GM12878 (cell line): Measurements from ENCODE around the gene AGBL5. TPM values are rescaled to one million over a fixed set of nuclear protein-coding genes. Genes with fewer than 3 reads are reported as not detected.

ENCODE experiments used
- ATAC-seq: fragments of 200-7000 bp; cut with Tn5 transposase; 3 replicates; pipeline ENCODE4 v1.9.1; 2020; ENCODE audit warnings: mild to moderate bottlenecking, moderate library complexity
- BruUV-seq: library from RNA; stranded (reverse); fragments of 400-500 nt; replicated peaks from 2 replicates; lab custom pipeline; 2021; lab: Mats Ljungman, UMichigan
- CTCF ChIA-PET: fragments of 300-600 bp; sonication (Branson Sonifier 250); formaldehyde crosslinking; extraction: SDS; loops from one replicate; lab custom pipeline; 2021; ENCODE audit warnings: inconsistent platforms; lab: Yijun Ruan, JAX
- POLR2A ChIA-PET: fragments of 350-600 bp; formaldehyde crosslinking; extraction: SDS; loops from one replicate; lab custom pipeline; 2021; ENCODE audit warnings: inconsistent platforms; lab: Charles Lee
- RAD21 ChIA-PET: fragments of 300-600 bp; sonication (Branson Sonifier 250); formaldehyde crosslinking; loops from one replicate; lab custom pipeline; 2023; ENCODE audit warnings: antibody characterized with exemption; ENCODE audit not compliant: unreplicated experiment; lab: Charles Lee
- SMC1A ChIA-PET: fragments of 300-600 bp; sonication (Branson Sonifier 250); formaldehyde crosslinking; loops from one replicate; lab custom pipeline; 2023; ENCODE audit not compliant: unreplicated experiment, uncharacterized antibody; lab: Charles Lee
- DNase-seq: peaks from one replicate; pipeline ENCODE4 v3.0.0-alpha.2; 2011; ENCODE audit warnings: low read depth, low spot score
- FAIRE-seq: peaks from 3 replicates; lab custom pipeline; 2011; peaks lifted over from hg19 to GRCh38; lab: Jason Lieb, UNC
- H2AFZ ChIP-seq: 2 replicates; pipeline ENCODE4 v1.6.0; 2011; ENCODE audit warnings: low read depth, low read length, control low read depth; ENCODE audit not compliant: control insufficient read depth
- H3K27ac ChIP-seq: 2 replicates; pipeline ENCODE4 v1.5.1; 2011; ENCODE audit warnings: control low read depth; ENCODE audit not compliant: control insufficient read depth, insufficient read depth
- H3K27me3 ChIP-seq, 2 experiments: replicated peaks in 1 of 2; 2 replicates each; pipeline versions ENCODE4 v1.6.0 to v1.6.1; 2011; ENCODE audit warnings: low read length in 1 of 2; ENCODE audit not compliant: control insufficient read depth in 2 of 2, insufficient read depth in 2 of 2
- H3K36me3 ChIP-seq, 2 experiments: 2 replicates each; pipeline ENCODE4 v1.5.1; 2011; ENCODE audit warnings: low read length in 1 of 2; ENCODE audit not compliant: control insufficient read depth in 2 of 2, insufficient read depth in 2 of 2
- H3K4me1 ChIP-seq: 2 replicates; pipeline ENCODE4 v1.6.1; 2011; ENCODE audit warnings: mild to moderate bottlenecking, low read length, moderate library complexity, mixed read lengths; ENCODE audit not compliant: control insufficient read depth, insufficient read depth
- H3K4me2 ChIP-seq: 2 replicates; pipeline ENCODE4 v1.6.0; 2011; ENCODE audit warnings: control low read depth; ENCODE audit not compliant: control insufficient read depth, insufficient read depth
- H3K4me3 ChIP-seq: fragments of 200-600 bp; sonication (generic); 2 replicates; pipeline ENCODE4 v1.5.1; 2016
- H3K79me2 ChIP-seq: 2 replicates; pipeline ENCODE4 v1.6.0; 2011; ENCODE audit warnings: low read length; ENCODE audit not compliant: control insufficient read depth, insufficient read depth
- H3K9ac ChIP-seq: 2 replicates; pipeline ENCODE4 v1.8.0; 2011; ENCODE audit warnings: low read length, control low read depth, mixed read lengths; ENCODE audit not compliant: control insufficient read depth, insufficient read depth
- H3K9me3 ChIP-seq: replicated peaks from 3 replicates; pipeline ENCODE4 v1.5.1; 2011; ENCODE audit warnings: mild to moderate bottlenecking, low read length; ENCODE audit not compliant: control insufficient read depth, insufficient read depth
- H4K20me1 ChIP-seq: 2 replicates; pipeline ENCODE4 v1.6.0; 2011; ENCODE audit not compliant: control insufficient read depth, insufficient read depth
- BRCA1 ChIP-seq: IDR thresholded peaks from 2 replicates; pipeline ENCODE4 v1.6.1; 2011; ENCODE audit warnings: low read depth, low read length, improper control_type of control experiment
- EED ChIP-seq: sonication (generic); IDR thresholded peaks from 2 replicates; pipeline ENCODE4 v1.6.1; 2016; ENCODE audit warnings: antibody characterized with exemption, low read depth
- EP300 ChIP-seq, 2 experiments: fragments of 150-350 bp in 1 of 2; IDR thresholded peaks; 2 replicates each; pipeline ENCODE4 v1.6.1; 2011 to 2012; ENCODE audit warnings: low read depth in 2 of 2, low read length in 2 of 2, borderline replicate concordance in 1 of 2, improper control_type of control experiment in 1 of 2, inconsistent platforms in 1 of 2; ENCODE audit not compliant: control insufficient read depth in 1 of 2
- GABPA ChIP-seq: IDR thresholded peaks from 2 replicates; pipeline ENCODE4 v1.6.1; 2014; ENCODE audit warnings: antibody characterized with exemption, low read depth, mild to moderate bottlenecking, inconsistent platforms
- HDAC2 ChIP-seq: fragments of 200-600 bp; sonication (generic); IDR thresholded peaks from 2 replicates; pipeline ENCODE4 v1.6.1; 2017
- HDGF ChIP-seq: fragments of 450-650 bp; IDR thresholded peaks from 2 replicates; pipeline ENCODE4 v1.6.1; 2016; ENCODE audit warnings: antibody characterized with exemption
- IRF4 ChIP-seq: IDR thresholded peaks from 2 replicates; pipeline ENCODE4 v1.6.1; 2011; ENCODE audit warnings: low read depth, low read length
- MEF2B ChIP-seq: fragments of 450-650 bp; IDR thresholded peaks from 2 replicates; pipeline ENCODE4 v1.6.1; 2018; ENCODE audit warnings: mild to moderate bottlenecking, moderate library complexity; ENCODE audit not compliant: partially characterized antibody, poor library complexity, severe bottlenecking
- MXI1 ChIP-seq: fragments of 150-350 bp; IDR thresholded peaks from 2 replicates; pipeline ENCODE4 v1.6.1; 2011; ENCODE audit warnings: low read depth, mild to moderate bottlenecking, inconsistent platforms, low read length, improper control_type of control experiment
- NFIC ChIP-seq: IDR thresholded peaks from 2 replicates; pipeline ENCODE4 v1.6.1; 2012; ENCODE audit warnings: low read depth, mild to moderate bottlenecking, inconsistent platforms, low read length, moderate library complexity
- TCF7 ChIP-seq: IDR thresholded peaks from 2 replicates; pipeline ENCODE4 v1.6.1; 2014; ENCODE audit warnings: antibody characterized with exemption, borderline replicate concordance
- ZNF217 ChIP-seq: fragments of 450-650 bp; IDR thresholded peaks from 2 replicates; pipeline ENCODE4 v1.6.1; 2017; ENCODE audit warnings: antibody characterized with exemption, mild to moderate bottlenecking
- WGBS: methylation state at CpG from one replicate; pipeline ENCODE4 v1.1.6; 2016; ENCODE audit warnings: low lambda C conversion rate; ENCODE audit not compliant: insufficient replicate concordance, insufficient coverage; ENCODE audit errors: missing lambda C conversion rate; 5-methylcytosine and 5-hydroxymethylcytosine counted together
- in situ Hi-C: fragments of 300-500 bp; cut with MboI; formaldehyde crosslinking; loops from 9 replicates; pipeline ENCODE4 v1.14.3; 2018; ENCODE audit warnings: mixed read lengths
- intact Hi-C: fragments of 100-400 bp; cut with micrococcal nuclease; formaldehyde crosslinking; loops from one replicate; pipeline ENCODE4 v1.14.2; 2022; ENCODE audit not compliant: unreplicated experiment
- polyA plus RNA-seq, 11 experiments: library from polyadenylated mRNA; depleted of rRNA in 4 of 11; unstranded in 6 of 11; stranded (reverse) in 5 of 11; fragments of >200 nt; fragmentation: Nextera tagmentation in 4 of 11; fragmentation: Illumina TruSeq in 1 of 11; extraction: Ambion mirVana in 4 of 11; extraction: Trizol in 1 of 11; gene quantifications; 1 replicate in 1 of 11; 2 replicates in 10 of 11; pipeline versions ENCODE4 v1.2.1 to v1.2.3, GENCODE V29; 2011 to 2016; ENCODE audit warnings: inconsistent platforms in 2 of 11, missing spikeins in 2 of 11, low read depth in 1 of 11
- total RNA-seq, 4 experiments: library from RNA; depleted of rRNA in 3 of 4; stranded (reverse); fragments of >200 nt in 3 of 4; fragmentation: Illumina TruSeq in 1 of 4; extraction: Trizol in 1 of 4; gene quantifications; 2 replicates each; pipeline versions ENCODE4 v1.2.1 to v1.2.3, GENCODE V29; 2013 to 2021
- TF ChIP-seq, protein P1 (sequence below): IDR thresholded peaks from 2 replicates; pipeline ENCODE4 v1.6.1; 2011; ENCODE audit warnings: mild to moderate bottlenecking, low read depth, low read length, moderate library complexity; ENCODE audit not compliant: insufficient replicate concordance
- TF ChIP-seq, protein P2 (sequence below), 3 experiments: IDR thresholded peaks in 2 of 3; conservative IDR thresholded peaks in 1 of 3; 2 replicates each; pipeline ENCODE4 v1.5.1; 2011; ENCODE audit warnings: low read depth in 3 of 3, low read length in 3 of 3, mild to moderate bottlenecking in 3 of 3, control low read depth in 2 of 3, moderate library complexity in 2 of 3, inconsistent platforms in 1 of 3, mixed read lengths in 1 of 3; ENCODE audit not compliant: control insufficient read depth in 2 of 3, insufficient read depth in 1 of 3; ENCODE audit errors: extremely low read depth in 1 of 3
- TF ChIP-seq, protein P3 (sequence below): fragments of 450-650 bp; IDR thresholded peaks from 2 replicates; pipeline ENCODE4 v1.6.1; 2017; ENCODE audit warnings: borderline replicate concordance

The AGBL5 gene
- total and polyA plus RNA-seq, 10 of the 15 experiments (the other 5 are each of a cell fraction or from before 2014, with no cell fraction given) = 1.9 to 28.5 (median 19.5) TPM

DNA sequence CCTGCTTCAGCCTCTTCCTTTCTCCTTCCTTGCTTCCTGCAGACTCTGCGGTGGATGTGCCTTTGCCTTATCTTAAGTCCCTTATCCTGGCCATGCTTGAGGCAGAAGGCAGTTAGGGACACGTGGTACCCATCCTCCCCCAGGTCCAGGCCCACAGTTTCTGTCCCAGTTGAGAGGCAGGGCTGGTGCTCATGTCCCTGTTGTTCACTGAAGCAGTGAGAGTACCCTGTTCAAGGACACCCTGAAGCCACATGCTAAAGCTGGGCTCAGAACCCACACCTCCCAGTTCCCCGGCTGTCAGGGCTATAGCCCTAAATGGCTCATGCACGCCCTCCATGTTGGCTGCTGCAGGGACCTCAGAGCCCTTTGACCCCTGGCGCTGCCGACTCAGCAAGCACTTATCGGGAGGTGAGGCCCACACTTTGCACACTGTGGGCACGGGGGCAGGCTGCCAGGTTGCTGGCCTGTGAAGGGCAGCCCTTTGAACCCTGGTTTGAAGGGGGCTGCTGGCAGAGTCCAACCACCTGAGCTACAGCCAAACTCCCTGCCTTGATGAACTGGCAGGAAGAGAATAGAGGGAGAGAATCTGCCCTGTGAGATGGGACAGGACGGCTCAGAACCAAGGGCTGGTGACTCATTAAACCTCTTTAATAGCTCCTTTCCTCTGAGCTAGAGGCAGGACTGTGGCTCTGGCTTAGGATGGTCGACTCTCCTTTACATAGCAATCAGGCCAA is 41.4 kb downstream of the AGBL5 start:
- H3K4me3 ChIP-seq = no peak overlapping the region
- ChIA-PET POLR2A (no interaction called here), RAD21 (interaction anchor here (1.0 to 3.3 kb wide), 2 partner anchors 41 to 131 kb away, joined by 3 to 9 read pairs; partner anchors contain the start of gene AGBL5), SMC1A (interaction anchor here (0.6 to 1.7 kb wide), 2 partner anchors 48 to 132 kb away, joined by 3 to 7 read pairs; no protein-coding TSS in a partner anchor), CTCF (interaction anchor here (0.6 to 1.9 kb wide), 3 partner anchors 9 to 131 kb away, joined by 3 to 19 read pairs (median 4); no protein-coding TSS in a partner anchor)
- no peak overlapping the region for H3K4me2 ChIP-seq
- TF ChIP-seq BRCA1 (no peak), NFIC (no peak), MEF2B (no peak), HDAC2 (no peak), MXI1 (no peak), EP300 (IDR thresholded peaks at IDR 0.05; ENCODE audit: borderline replicate concordance in 1 of 2, control insufficient read depth in 1 of 2, low read depth in 2 of 2, low read length in 2 of 2) (no peak), TCF7 (no peak), ZNF217 (no peak), GABPA (no peak), HDGF (no peak), IRF4 (no peak), EED (no peak)
- TF ChIP-seq, protein P1, sequence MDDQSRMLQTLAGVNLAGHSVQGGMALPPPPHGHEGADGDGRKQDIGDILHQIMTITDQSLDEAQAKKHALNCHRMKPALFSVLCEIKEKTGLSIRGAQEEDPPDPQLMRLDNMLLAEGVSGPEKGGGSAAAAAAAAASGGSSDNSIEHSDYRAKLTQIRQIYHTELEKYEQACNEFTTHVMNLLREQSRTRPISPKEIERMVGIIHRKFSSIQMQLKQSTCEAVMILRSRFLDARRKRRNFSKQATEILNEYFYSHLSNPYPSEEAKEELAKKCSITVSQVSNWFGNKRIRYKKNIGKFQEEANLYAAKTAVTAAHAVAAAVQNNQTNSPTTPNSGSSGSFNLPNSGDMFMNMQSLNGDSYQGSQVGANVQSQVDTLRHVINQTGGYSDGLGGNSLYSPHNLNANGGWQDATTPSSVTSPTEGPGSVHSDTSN = no peak
- TF ChIP-seq, protein P2, sequence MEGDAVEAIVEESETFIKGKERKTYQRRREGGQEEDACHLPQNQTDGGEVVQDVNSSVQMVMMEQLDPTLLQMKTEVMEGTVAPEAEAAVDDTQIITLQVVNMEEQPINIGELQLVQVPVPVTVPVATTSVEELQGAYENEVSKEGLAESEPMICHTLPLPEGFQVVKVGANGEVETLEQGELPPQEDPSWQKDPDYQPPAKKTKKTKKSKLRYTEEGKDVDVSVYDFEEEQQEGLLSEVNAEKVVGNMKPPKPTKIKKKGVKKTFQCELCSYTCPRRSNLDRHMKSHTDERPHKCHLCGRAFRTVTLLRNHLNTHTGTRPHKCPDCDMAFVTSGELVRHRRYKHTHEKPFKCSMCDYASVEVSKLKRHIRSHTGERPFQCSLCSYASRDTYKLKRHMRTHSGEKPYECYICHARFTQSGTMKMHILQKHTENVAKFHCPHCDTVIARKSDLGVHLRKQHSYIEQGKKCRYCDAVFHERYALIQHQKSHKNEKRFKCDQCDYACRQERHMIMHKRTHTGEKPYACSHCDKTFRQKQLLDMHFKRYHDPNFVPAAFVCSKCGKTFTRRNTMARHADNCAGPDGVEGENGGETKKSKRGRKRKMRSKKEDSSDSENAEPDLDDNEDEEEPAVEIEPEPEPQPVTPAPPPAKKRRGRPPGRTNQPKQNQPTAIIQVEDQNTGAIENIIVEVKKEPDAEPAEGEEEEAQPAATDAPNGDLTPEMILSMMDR (IDR thresholded peaks at IDR 0.05 in 2 of 3, conservative IDR thresholded peaks at IDR 0.05 in 1 of 3; ENCODE audit: control insufficient read depth in 2 of 3, extremely low read depth in 1 of 3, insufficient read depth in 1 of 3, low read depth in 3 of 3, low read length in 3 of 3) = no peak
- TF ChIP-seq, protein P3, sequence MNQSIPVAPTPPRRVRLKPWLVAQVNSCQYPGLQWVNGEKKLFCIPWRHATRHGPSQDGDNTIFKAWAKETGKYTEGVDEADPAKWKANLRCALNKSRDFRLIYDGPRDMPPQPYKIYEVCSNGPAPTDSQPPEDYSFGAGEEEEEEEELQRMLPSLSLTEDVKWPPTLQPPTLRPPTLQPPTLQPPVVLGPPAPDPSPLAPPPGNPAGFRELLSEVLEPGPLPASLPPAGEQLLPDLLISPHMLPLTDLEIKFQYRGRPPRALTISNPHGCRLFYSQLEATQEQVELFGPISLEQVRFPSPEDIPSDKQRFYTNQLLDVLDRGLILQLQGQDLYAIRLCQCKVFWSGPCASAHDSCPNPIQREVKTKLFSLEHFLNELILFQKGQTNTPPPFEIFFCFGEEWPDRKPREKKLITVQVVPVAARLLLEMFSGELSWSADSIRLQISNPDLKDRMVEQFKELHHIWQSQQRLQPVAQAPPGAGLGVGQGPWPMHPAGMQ = no peak
- no peaks in the 10 kb centered on the region for H3K36me3 ChIP-seq
- H3K9me3 ChIP-seq = no peaks in the 10 kb centered on the region
- H3K79me2 ChIP-seq = no peaks in the 10 kb centered on the region
- no peak for FAIRE-seq
- no peaks in the 10 kb centered on the region for H3K27me3 ChIP-seq
- no peak overlapping the region for H3K9ac ChIP-seq
- no peak overlapping the region for H3K27ac ChIP-seq
- 73% methylated on average over 10 of the region's 10 CpGs for WGBS
- ATAC-seq = no peak
- intact Hi-C loops = no loop called here
- H3K4me1 ChIP-seq = no peaks in the 10 kb centered on the region; the same call in 1 of the 2 replicates
- no TSS peak for BruUV-seq
- no peak overlapping the region for H2AFZ ChIP-seq
- no peak for DNase-seq
- in situ Hi-C loops = no loop called here
- no peaks in the 10 kb centered on the region for H4K20me1 ChIP-seq
